ENCODE results near the gene HTRA3.

HTRA3 gene

GRCh38 chr4:8250227-8250626 is 19.3 kb upstream of the HTRA3 start:
- no peak for DNase-seq

- DNase-seq = no peak
Measured at GRCh38 chr4:8250637-8251036, 18.9 kb upstream of the HTRA3 start.

DNA sequence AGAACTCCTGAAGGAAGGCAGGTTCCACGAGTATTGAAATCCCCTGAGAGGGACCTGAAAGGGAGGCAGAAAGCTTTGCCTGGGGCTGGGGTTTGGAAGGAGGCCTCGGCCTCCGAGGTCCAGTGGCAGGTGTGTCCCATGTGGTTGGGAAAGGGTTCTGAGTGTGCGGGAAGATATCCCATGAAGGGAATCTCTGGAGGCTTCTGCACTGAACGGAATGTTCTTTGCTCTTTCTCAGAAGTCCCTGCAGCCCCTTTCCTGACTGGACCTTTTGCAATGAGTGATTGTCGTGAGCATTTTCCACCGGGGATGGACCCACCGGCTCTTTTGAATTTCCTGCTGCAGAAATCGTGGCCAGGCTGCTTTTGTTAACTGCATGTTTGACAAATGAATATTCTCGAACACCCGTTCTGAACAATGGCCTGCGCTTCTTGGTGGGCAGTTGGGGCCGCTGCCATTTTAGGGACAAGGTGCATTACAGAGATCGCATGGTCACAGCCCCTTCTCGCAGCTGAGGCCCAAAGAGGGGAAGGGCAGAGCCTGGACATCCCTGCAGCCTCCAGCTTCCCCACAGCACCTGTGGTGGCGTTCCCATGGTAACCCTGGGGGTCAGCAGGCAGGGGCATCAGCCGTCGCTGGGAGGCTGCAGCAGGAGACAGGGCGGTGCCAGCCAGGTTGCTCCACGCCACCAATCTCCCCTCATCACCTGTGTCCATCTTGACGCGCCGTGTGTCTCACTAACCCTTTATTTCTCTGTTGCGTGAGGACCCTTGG is 18.3 kb upstream of the HTRA3 start:
- DNase-seq = no peak

- no peak for DNase-seq
Measured at GRCh38 chr4:8252301-8253173, 17.0 kb upstream of the HTRA3 start.

- no peak for DNase-seq
Measured at GRCh38 chr4:8254076-8254475, 15.5 kb upstream of the HTRA3 start.

DNA sequence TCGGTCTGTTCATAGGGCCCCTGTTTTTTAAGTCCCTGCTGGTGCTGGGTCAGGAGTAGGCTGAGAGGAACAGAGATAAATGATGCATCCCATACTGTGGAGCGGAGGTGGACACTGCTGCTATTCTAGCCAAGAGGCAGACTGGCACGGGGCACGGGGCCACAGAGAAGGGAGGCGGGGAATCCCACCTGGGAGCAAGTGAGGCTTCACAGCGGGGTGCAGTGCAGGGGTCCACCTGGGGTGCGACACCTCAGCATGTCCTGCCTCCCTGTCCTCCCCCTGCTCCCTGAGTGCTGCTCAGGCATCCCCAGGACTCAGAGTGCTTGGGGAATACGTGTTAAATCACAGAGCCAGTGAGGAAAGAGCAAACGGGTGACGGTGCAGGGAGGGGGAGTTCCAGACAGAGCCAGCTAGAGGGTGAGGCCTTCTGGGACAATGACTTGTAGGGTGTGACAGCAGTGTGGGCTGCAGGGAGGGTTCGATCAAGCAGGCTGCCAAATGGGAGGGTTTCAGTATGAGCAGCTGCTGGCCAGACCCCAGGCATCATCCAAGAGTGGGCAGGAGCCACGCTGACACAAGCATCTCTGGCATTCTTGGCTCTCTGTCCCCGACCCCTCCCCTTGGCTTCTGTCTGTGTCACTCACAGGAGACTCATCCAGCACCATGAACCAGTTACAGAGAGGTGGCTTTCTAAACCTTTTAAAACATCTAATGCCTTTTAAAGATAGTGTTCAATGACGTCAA is 13.7 kb upstream of the HTRA3 start:
- DNase-seq = no peak

GRCh38 chr4:8257854-8258253 is 11.7 kb upstream of the HTRA3 start:
- no peak for DNase-seq

- no peak for DNase-seq
Measured at GRCh38 chr4:8258552-8259212, 10.9 kb upstream of the HTRA3 start.

DNA sequence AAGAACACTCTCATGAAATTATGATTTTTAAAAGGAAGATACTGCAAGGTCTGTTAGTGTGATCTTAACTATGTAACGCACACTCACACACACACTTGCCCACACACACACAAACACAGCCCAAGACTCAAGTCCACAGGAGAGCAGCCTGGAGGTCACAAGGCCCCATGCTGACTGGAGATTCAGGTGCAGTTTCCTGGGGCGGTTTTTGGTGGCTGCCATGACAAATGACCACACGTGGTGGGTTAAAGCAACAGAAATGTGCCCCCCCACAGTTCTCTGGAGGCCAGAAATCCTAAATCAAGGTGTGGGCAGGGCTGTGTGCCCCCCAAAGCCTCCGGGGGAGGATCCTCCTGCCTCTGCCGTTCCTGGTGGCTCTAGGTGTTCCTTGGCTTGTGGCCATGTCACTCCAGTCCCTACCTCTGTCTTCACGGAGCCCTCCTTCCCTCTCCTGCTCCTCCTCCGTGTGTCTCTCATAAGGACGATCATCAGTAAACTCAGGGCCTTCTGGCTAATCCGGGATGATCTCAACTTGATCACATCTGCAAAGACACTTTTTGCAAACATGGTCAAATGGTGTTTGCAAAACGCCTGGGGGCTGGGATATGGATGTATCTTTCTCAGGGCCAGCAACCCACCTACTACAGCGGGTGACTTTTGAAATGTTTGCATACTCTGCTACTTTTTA is 9.7 kb upstream of the HTRA3 start:
- no peak for DNase-seq

GRCh38 chr4:8260656-8261111 is 8.9 kb upstream of the HTRA3 start:
- no peak for DNase-seq

DNA sequence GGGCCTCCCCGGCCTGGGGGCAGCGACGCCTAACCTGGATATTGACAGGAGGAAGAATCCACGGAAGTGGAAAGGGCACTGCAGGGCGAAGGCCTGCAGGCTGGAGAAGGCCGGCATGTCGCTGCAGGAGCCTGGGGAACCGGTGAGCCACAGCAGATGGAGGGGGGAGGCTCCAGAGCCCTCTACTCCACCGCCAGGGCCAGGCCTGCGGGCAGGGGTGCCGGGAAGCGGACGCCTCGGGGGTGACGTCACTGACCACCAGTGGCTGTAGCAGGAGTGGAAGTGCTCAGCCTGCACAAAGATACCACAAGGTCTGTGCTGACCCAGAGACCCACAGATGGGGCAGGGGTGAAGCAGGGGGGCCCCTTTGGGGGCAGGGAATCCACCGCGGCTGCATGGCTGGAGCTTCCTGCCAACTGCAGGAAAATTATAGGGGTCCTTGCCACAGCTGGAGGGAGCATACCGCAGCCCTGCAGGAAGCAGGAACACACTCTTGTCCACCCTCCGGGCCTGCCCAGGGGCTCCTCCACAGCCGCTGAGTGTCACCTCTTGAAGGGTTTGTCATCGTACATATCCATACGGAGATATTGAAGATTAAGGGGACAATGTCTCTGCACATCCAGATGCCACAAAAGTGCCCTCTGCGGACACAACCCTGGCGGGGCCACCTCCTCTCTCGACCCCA is 7.6 kb upstream of the HTRA3 start:
- no peak for DNase-seq

GRCh38 chr4:8262637-8263322 is 6.8 kb upstream of the HTRA3 start:
- DNase-seq = no peak

- DNase-seq = no peak
Measured at GRCh38 chr4:8263397-8263796, 6.2 kb upstream of the HTRA3 start.

DNA sequence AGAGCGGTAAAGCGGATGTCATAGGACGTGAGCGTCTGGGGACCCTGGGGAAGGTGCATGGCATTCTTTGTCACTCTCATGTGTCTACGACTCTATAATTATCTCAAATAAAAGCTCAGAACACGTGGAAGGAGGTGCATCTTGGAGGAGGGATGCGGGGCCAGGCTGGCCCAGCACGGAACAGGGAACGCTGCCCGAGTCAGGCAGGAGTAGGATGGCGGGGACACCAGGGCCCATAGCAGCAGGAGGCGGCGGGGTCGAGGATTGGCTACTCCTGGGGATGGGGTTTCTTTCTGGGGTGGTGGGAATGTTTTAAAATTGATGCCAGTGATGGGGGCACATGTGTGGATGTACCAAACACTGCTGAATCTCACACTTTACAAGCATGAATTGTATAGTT is 5.4 kb upstream of the HTRA3 start:
- no peak for DNase-seq

DNA sequence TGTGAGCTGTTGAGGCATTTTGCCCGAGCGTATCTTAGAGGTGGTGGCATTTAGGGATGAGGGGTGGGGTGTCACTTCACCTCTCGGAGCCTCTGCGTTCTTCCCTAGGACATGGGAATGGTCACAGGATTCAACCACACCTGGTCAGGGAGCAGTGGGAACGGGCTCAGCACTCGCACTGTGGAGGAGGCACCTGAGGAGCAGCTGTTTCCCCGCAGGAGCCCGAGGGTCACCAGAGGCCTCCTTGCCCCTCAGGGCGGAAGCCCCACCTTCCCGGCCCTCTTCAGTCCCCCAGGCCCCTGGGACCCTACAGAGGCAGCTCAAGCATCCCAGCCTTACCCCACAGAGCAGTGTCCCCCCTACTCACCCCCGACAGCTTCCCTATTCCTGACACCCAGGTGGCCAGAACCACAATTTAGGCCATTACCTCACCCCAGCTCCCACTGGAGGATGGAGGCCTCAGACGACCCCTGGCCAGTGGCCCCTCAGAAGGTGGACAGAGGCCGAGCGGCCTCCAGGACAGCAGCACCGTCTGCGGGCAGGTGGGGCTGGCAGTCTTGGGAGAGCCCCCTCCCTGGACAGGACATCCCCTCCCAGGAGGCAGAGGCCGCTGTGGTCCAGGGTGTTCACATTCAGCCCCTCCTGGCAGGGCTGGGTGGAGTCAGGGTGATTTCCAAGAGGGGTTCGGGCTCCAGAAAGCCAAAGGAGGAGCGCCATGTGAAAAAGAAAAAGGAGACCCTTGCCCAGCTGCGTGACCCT is 4.2 kb upstream of the HTRA3 start:
- no peak for DNase-seq

- DNase-seq = no peak
Measured at GRCh38 chr4:8266088-8266487, 3.5 kb upstream of the HTRA3 start.

- DNase-seq = no peak
Measured at GRCh38 chr4:8266508-8266907, 3.0 kb upstream of the HTRA3 start.

- DNase-seq = peak; percentile 42
Measured at GRCh38 chr4:8267077-8267476, 2.5 kb upstream of the HTRA3 start.

DNA sequence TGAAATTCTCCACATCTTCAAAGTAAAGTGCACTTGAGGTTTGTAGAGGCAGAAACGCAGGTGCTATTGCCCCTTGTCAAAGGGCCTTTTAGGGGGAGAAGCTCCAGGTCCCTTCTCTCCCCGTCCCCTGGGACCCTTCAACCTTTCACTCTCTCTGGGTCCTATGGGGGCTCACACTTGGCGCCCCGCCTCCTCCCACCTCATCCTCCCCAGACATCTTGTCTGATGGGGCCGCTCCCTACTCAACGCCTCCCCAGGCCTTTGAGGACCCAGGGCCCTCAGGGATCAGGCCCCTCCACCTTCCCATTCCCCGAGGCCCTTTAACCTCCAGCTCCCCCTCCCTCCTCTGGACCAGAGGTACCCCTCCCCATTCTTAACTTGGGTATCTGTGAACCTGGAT is 1.3 kb upstream of the HTRA3 start:
- DNase-seq = no peak

DNA sequence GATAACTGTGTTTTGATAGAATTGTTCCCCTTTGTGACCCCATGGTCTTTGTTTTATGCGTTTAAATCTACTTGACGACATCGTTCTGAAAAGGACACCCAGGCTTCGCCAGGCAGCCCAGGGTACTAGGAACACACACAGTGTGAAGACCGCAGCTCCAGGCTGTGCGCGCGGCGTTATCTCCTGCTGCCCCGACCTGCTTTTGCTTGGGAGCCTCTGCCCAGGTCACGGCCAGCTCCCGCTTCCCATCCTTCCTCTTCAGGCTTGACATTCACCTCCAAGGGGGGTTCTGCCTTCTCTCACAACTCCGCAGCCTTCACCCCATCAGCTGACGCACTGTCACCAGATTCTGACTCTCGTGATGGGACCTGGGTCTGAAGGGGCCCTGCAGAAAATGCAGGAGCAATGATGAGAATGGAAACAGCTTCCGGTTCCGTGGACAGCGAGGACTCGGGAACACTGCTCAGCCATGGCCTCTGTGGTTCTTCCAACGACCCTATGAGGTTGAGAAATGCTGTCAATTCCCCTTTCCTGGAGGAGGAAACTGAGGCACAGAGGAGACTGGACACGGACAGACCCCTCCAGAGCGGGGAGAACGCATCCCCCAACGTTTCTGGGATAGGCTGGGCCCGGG is 536 bp upstream of the HTRA3 start:
- no peak for DNase-seq
